Measurements from ENCODE around the gene FAM118A. TPM values are rescaled to one million over a fixed set of nuclear protein-coding genes. Genes with fewer than 3 reads are reported as not detected.

FAM118A gene
- total RNA-seq, 1 experiment from 2014 or later, result 21.3 TPM

DNA sequence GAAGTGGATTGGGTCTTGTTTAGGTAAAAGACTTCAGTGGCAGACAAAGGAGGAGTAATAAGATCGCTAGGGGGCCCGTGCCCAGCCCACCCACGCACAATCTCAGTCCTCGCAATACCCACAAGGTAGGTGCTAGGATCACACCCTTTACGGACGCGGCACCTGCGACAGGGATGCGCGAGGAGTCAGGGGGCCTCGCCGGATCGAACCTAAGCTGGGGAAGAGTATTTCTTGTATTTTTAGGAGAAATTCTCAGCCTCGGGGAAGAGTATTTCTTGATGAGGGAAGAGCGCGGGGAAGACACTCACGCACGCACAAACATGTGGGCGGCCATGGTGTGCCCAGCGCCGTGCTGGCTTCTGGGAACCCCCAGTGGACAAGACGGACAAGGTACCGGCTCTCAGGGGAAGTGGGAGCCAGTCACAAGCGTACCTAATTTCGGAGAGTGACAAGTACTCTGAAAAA, 745 bp upstream of the FAM118A start:
- CTCF ChIA-PET, result no interaction called here
- H3K27me3 Mint-ChIP-seq (ENCODE audit: low read depth), result peaks cover 6% of the 10 kb centered on the region
- DNase-seq (ENCODE audit: low spot score), result no peak
- TF ChIP-seq, protein P1, sequence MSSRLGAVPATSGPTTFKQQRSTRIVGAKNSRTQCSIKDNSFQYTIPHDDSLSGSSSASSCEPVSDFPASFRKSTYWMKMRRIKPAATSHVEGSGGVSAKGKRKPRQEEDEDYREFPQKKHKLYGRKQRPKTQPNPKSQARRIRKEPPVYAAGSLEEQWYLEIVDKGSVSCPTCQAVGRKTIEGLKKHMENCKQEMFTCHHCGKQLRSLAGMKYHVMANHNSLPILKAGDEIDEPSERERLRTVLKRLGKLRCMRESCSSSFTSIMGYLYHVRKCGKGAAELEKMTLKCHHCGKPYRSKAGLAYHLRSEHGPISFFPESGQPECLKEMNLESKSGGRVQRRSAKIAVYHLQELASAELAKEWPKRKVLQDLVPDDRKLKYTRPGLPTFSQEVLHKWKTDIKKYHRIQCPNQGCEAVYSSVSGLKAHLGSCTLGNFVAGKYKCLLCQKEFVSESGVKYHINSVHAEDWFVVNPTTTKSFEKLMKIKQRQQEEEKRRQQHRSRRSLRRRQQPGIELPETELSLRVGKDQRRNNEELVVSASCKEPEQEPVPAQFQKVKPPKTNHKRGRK (CRISPR knock-in tag; IDR thresholded peaks at IDR 0.05; ENCODE audit: borderline replicate concordance), result no peak
- TF ChIP-seq CREB1 (CRISPR knock-in tag; IDR thresholded peaks at IDR 0.05), result 0 out of 2 replicates have a peak, but pooled peaks have one; percentile 27
- H3K36me3 Mint-ChIP-seq, result no peaks in the 10 kb centered on the region; the same call in 1 of the 2 replicates
- POLR2A ChIA-PET, result no interaction called here
- peak overlapping the region; percentile 67 for H3K4me3 Mint-ChIP-seq
- peak overlapping the region; percentile 97 for H3K27ac Mint-ChIP-seq
- no peaks in the 10 kb centered on the region for H3K9me3 Mint-ChIP-seq
- peaks cover 34% of the 10 kb centered on the region for H3K4me1 Mint-ChIP-seq
- no peak for ATAC-seq

DNA sequence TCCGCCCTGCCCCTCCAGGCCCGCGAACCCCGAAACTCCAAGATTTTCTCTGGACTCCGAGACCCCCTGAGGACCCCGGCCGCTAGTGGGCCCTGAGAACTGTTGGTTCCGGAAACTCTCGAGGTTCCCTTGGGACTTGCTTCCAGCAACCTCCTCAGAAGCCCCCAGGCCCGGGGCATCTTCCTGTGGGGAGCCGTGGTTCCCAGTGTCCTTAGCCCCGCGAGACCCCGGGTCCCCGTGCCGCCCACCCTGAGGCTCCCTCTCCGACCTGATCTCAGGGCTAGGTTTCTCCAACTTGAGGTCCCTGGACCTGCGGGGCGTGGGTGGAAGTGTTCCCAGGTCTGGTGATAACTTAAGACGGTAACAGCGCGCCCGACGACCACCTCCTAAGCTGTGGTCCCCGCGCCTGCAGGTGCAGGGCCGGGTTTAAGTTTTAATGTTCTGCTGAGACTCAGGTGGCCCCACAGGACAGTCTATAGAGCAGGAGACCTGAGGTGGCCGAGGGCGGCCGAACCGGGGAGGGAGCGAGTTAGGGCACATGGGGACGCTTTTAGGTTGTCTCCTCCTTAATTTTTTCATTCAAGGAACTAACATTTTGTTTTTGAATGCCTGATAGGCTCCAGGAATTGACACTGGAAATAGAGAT, 720 bp downstream of the FAM118A start:
- POLR2A ChIA-PET, result interaction anchor here (0.6 to 0.8 kb wide), 3 partner anchors 11 to 114 kb away, joined by 3 read pairs; no protein-coding TSS in a partner anchor

More for the DNA sequence above, 720 bp downstream of the FAM118A start:
- TF ChIP-seq, protein P2, sequence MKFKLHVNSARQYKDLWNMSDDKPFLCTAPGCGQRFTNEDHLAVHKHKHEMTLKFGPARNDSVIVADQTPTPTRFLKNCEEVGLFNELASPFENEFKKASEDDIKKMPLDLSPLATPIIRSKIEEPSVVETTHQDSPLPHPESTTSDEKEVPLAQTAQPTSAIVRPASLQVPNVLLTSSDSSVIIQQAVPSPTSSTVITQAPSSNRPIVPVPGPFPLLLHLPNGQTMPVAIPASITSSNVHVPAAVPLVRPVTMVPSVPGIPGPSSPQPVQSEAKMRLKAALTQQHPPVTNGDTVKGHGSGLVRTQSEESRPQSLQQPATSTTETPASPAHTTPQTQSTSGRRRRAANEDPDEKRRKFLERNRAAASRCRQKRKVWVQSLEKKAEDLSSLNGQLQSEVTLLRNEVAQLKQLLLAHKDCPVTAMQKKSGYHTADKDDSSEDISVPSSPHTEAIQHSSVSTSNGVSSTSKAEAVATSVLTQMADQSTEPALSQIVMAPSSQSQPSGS (CRISPR knock-in tag; IDR thresholded peaks at IDR 0.05; ENCODE audit: borderline replicate concordance, low read depth), result no peak
- TF ChIP-seq, protein P3, sequence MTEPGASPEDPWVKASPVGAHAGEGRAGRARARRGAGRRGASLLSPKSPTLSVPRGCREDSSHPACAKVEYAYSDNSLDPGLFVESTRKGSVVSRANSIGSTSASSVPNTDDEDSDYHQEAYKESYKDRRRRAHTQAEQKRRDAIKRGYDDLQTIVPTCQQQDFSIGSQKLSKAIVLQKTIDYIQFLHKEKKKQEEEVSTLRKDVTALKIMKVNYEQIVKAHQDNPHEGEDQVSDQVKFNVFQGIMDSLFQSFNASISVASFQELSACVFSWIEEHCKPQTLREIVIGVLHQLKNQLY (CRISPR knock-in tag; IDR thresholded peaks at IDR 0.05), result no peak
- TF ChIP-seq PRRX2 (CRISPR knock-in tag; IDR thresholded peaks at IDR 0.05), result no peak
- TF ChIP-seq NR1H2 (CRISPR knock-in tag; IDR thresholded peaks at IDR 0.05), result no peak
- TF ChIP-seq CREB1 (CRISPR knock-in tag; IDR thresholded peaks at IDR 0.05), result no peak
- no peak for TF ChIP-seq ZNF232 (CRISPR knock-in tag; IDR thresholded peaks at IDR 0.05)
- no peak for TF ChIP-seq SMAD3 (CRISPR knock-in tag; IDR thresholded peaks at IDR 0.05; ENCODE audit: borderline replicate concordance)
- TF ChIP-seq, protein P4, sequence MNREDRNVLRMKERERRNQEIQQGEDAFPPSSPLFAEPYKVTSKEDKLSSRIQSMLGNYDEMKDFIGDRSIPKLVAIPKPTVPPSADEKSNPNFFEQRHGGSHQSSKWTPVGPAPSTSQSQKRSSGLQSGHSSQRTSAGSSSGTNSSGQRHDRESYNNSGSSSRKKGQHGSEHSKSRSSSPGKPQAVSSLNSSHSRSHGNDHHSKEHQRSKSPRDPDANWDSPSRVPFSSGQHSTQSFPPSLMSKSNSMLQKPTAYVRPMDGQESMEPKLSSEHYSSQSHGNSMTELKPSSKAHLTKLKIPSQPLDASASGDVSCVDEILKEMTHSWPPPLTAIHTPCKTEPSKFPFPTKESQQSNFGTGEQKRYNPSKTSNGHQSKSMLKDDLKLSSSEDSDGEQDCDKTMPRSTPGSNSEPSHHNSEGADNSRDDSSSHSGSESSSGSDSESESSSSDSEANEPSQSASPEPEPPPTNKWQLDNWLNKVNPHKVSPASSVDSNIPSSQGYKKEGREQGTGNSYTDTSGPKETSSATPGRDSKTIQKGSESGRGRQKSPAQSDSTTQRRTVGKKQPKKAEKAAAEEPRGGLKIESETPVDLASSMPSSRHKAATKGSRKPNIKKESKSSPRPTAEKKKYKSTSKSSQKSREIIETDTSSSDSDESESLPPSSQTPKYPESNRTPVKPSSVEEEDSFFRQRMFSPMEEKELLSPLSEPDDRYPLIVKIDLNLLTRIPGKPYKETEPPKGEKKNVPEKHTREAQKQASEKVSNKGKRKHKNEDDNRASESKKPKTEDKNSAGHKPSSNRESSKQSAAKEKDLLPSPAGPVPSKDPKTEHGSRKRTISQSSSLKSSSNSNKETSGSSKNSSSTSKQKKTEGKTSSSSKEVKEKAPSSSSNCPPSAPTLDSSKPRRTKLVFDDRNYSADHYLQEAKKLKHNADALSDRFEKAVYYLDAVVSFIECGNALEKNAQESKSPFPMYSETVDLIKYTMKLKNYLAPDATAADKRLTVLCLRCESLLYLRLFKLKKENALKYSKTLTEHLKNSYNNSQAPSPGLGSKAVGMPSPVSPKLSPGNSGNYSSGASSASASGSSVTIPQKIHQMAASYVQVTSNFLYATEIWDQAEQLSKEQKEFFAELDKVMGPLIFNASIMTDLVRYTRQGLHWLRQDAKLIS (CRISPR knock-in tag; IDR thresholded peaks at IDR 0.05; ENCODE audit: borderline replicate concordance), result no peak
- no peak for TF ChIP-seq ZNF219 (CRISPR knock-in tag; IDR thresholded peaks at IDR 0.05; ENCODE audit: borderline replicate concordance)
- no peak for TF ChIP-seq ZNF396 (CRISPR knock-in tag; IDR thresholded peaks at IDR 0.05; ENCODE audit: borderline replicate concordance)
- no peak for TF ChIP-seq GRHL2 (CRISPR knock-in tag; IDR thresholded peaks at IDR 0.05; ENCODE audit: insufficient replicate concordance, severe bottlenecking)
- TF ChIP-seq, protein P5, sequence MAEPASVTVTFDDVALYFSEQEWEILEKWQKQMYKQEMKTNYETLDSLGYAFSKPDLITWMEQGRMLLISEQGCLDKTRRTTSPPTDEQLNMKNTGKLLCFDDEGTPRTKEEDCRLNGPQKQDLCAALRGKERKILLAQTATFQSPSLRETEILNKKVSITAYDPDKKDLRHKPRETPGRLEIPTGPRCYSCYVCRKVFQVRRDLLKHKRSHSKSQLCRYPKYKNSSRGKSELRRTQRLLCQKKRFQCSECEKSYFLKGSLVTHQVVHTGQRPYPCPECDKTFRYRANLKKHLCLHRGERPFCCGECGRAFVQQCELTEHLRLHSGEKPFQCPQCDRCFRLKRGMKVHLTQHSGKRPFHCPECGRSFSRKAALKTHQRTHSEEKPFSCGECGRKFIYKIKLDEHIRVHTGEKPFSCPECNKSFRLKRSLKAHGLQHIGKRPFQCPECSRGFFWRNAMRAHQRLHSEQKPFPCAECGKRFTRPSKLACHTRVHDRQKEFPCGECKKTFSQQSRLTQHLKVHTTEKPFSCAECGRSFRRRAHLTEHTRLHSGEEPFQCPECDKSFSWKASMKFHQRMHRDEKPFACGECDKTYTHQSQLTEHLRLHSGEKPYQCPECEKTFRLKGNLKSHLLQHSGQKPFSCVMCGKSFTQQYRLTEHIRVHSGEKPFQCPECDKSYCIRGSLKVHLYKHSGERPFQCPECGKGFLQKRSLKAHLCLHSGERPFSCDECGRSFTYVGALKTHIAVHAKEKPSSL (CRISPR knock-in tag; conservative IDR thresholded peaks at IDR 0.05), result no peak
- no peak for ATAC-seq
- Mint-ChIP-seq H3K4me1 (peaks cover 34% of the 10 kb centered on the region), H3K27ac (peak overlapping the region; percentile 27; the same call in 1 of the 2 replicates), H3K4me3 (peak overlapping the region; percentile 86), H3K27me3 (ENCODE audit: low read depth) (peaks cover 6% of the 10 kb centered on the region), H3K36me3 (no peaks in the 10 kb centered on the region; the same call in 1 of the 2 replicates), H3K9me3 (no peaks in the 10 kb centered on the region)
- no peak for DNase-seq (ENCODE audit: low spot score)
- CTCF ChIA-PET, result interaction anchor here (1.5 kb wide), 1 partner anchor 152 kb away, joined by 3 read pairs; no protein-coding TSS in a partner anchor

Data from WTC11 (cell line).